Parietal lobe (tissue), 2 donors: ENCODE measurements around the gene NPW. TPM values are rescaled to one million over a fixed set of nuclear protein-coding genes. Genes with fewer than 3 reads are reported as not detected.

Source experiments
- small RNA-seq: library from RNA; depleted of rRNA; stranded (forward); fragments of <200 nt; gene quantifications from one replicate; pipeline ENCODE3, GENCODE V24; 2014; ENCODE audit warnings: low replicate concordance
- total RNA-seq: library from RNA; depleted of rRNA; stranded (reverse); fragments of >200 nt; gene quantifications from one replicate; pipeline ENCODE4 v1.2.3, GENCODE V29; 2014

NPW gene
- not detected for total RNA-seq

GRCh38 chr16:2019518-2019920, at the start of gene NPW:
TSS of gene NPW (plus strand) at chr16:2019785.

GRCh38 chr16:1971796-1972489, 47.6 kb upstream of the NPW start, which contains the start of gene TBL3:
TSS of gene TBL3 (plus strand) at chr16:1972053. CDS start at chr16:1972165, 112 bp downstream.

GRCh38 chr16:1981398-1981836, 38.2 kb upstream of the NPW start, which contains the start of gene NOXO1:
TSS of gene NOXO1 (minus strand) at chr16:1981469. CDS start at chr16:1981179, 290 bp downstream.

DNA sequence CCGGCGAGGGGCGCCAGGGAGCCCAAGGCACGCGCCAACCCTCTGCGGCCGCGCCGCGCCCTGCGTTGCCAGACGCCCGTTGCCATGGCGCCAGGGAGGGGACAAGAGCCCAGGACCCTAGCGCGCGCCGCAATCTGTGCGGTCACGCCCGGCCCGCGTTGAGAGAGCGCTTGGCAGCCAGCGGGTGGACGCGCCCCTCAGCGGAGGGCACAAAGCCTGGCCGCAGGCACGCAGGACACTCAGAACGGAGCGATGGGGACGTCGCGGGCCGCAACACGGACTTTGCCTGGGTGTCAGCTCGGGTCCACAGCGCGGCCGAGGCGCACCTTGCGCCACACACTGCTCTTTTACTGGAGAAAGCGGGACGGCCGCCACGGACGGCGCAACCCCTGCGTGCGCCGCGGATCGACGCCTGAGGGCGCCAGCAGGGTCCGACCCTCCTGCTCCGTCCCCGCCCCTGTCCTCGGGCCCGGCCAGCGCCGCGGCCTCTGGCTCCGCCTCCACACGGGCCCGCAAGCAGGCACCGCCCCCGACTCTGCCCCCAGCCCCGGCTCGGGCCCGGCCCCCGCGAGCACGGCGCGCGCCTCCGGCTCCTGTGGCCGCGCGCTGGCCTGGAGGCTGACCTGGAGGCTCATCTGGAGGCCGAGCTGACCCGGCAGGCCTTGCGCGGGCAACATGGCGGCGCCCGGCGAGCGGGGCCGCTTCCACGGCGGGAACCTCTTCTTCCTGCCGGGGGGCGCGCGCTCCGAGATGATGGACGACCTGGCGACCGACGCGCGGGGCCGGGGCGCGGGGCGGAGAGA, 35.8 kb upstream of the NPW start, which contains the start of gene GFER:
TSS of gene GFER (plus strand) at position 650 of the 803 bp plus-strand sequence. CDS start at position 676, 26 bp downstream.

GRCh38 chr16:1989209-1990100, 30.1 kb upstream of the NPW start, which contains the start of gene SYNGR3:
TSS of gene SYNGR3 (plus strand) at chr16:1989970. CDS start at chr16:1990103, 133 bp downstream.

DNA sequence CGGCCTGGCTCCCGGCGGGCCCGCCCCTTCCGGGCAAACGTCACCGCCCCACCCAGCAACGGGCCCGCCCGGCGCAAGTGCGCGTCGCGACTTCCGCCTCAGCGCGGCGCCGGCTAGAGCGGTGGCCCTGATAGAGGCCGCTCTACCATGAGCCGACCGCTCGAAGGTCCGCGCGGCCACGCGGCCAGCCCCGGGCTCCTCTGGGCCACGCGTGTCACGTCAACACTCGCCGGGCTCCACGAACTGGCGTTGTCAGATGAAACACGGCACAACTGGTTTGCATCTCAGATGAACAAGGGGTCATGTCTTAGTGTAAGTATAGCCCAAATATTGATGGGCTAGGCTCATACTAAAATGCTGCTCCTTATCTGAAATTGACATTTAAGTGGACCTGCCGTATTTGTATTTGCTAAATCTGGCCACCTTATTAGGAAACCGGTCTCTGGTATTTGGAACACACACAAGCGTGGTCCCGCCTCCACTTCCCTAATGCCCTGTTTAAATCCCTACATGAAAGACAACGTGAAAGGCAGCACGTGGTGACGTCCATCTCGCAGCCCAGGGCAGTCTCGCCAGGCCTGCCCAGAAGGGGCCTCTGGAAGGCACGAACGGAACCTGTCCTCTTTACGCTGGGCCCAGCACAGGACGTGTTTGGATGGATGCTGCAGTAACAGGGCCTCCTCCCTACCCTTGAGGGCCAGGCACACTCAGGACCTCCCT, 9.6 kb upstream of the NPW start, which contains the start of gene ZNF598:
TSS of gene ZNF598 (minus strand) at position 31 of the 720 bp plus-strand sequence.

GRCh38 chr16:2026461-2027023, 7.0 kb downstream of the NPW start, which contains the start of gene NHERF2:
TSS of gene NHERF2 (plus strand) at chr16:2026902. CDS start at chr16:2027006, 104 bp downstream.

DNA sequence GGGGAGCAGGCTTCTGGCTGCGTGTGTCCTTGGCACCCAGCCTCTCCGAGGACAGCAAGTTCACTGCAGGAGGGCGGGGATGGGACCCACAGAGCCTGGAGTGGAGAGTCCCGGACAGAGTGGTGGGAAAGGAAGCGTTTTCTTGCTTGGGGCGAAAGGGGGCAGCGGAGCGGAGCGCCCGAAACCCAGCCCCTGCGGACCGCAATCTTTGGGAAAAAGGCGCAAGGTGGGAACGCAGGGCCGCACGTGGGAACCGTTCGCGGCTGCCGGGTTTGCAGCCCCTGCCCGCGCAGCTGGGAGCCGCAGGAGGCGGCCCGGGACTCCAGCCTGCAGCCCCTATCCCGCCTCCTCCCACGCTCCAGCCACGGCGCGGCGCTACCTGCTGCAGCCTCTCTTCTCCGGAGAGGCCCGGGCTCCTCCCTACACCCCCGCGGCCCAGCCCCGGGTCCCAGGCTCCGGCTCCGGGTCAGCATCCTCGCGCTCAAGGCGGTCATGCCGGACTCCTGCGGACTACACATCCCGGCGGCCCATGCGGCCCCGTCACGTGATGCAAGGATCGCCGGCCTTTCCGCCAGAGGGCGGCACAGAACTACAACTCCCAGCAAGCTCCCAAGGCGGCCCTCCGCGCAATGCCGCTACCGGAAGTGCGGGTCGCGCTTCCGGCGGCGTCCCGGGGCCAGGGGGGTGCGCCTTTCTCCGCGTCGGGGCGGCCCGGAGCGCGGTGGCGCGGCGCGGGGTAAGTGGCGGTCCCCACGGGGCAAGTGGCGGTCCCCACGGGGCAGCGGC, 27.9 kb downstream of the NPW start, which contains the start of the genes NTHL1 and TSC2:
TSS of gene NTHL1 (minus strand) at position 505 of the 786 bp plus-strand sequence. CDS start at position 494, 11 bp downstream.
TSS of gene TSC2 (plus strand) at position 656 of the 786 bp plus-strand sequence. CDS start 631 bp downstream, outside the sequence.

Small RNA genes lying within 50 kb of the gene (small RNA-seq; reads per million reads assigned to genes)
- gene AC005363.2 (not detected), gene RN7SL219P (not detected)

Other genes with a start within 250 kb of the NPW start
- 26.9 TPM for gene NME3, start 248.2 kb upstream of the NPW start, total RNA-seq
- 18.2 TPM for gene EME2, start 247.0 kb upstream of the NPW start, total RNA-seq
- gene MRPS34, start 246.7 kb upstream of the NPW start, total RNA-seq = 27.5 TPM
- 74.2 TPM for gene SPSB3, start 237.2 kb upstream of the NPW start, total RNA-seq
- gene NUBP2, start 236.8 kb upstream of the NPW start, total RNA-seq = 46.6 TPM
- 0.31 TPM for gene IGFALS, start 226.1 kb upstream of the NPW start, total RNA-seq
- 59.5 TPM for gene HAGH, start 193.0 kb upstream of the NPW start, total RNA-seq
- 61.7 TPM for gene FAHD1, start 192.6 kb upstream of the NPW start, total RNA-seq
- gene MEIOB, start 147.6 kb upstream of the NPW start, total RNA-seq = not detected
- gene HS3ST6, start 101.4 kb upstream of the NPW start, total RNA-seq = not detected
- 3.1 TPM for gene MSRB1, start 76.6 kb upstream of the NPW start, total RNA-seq
- not detected for gene RPL3L, start 65.1 kb upstream of the NPW start, total RNA-seq
- gene NDUFB10, start 60.2 kb upstream of the NPW start, total RNA-seq = 73.6 TPM
- gene RPS2, start 55.0 kb upstream of the NPW start, total RNA-seq = 1,162 TPM
- not detected for gene RNF151, start 52.9 kb upstream of the NPW start, total RNA-seq
- 16.6 TPM for gene TBL3, start 47.7 kb upstream of the NPW start, total RNA-seq
- 2.8 TPM for gene NOXO1, start 38.3 kb upstream of the NPW start, total RNA-seq
- 16.6 TPM for gene GFER, start 35.6 kb upstream of the NPW start, total RNA-seq
- gene SYNGR3, start 29.8 kb upstream of the NPW start, total RNA-seq = 67.9 TPM
- 9.4 TPM for gene ZNF598, start 10.0 kb upstream of the NPW start, total RNA-seq
- 10.0 TPM for gene NHERF2, start 7.1 kb downstream of the NPW start, total RNA-seq
- gene NTHL1, start 28.0 kb downstream of the NPW start, total RNA-seq = 22.5 TPM
- gene TSC2, start 28.2 kb downstream of the NPW start, total RNA-seq = 148 TPM
- 272 TPM for gene PKD1, start 116.1 kb downstream of the NPW start, total RNA-seq
- 4.4 TPM for gene RAB26, start 128.8 kb downstream of the NPW start, total RNA-seq
- 34.7 TPM for gene TRAF7, start 136.0 kb downstream of the NPW start, total RNA-seq
- 39.8 TPM for gene CASKIN1, start 176.8 kb downstream of the NPW start, total RNA-seq
- 18.5 TPM for gene MLST8, start 185.7 kb downstream of the NPW start, total RNA-seq
- gene BRICD5, start 191.1 kb downstream of the NPW start, total RNA-seq = 8.5 TPM
- gene PGP, start 195.1 kb downstream of the NPW start, total RNA-seq = 23.8 TPM
- 46.6 TPM for gene E4F1, start 203.8 kb downstream of the NPW start, total RNA-seq
- 7.5 TPM for gene DNASE1L2, start 216.7 kb downstream of the NPW start, total RNA-seq
- gene ECI1, start 231.8 kb downstream of the NPW start, total RNA-seq = 16.3 TPM
- gene RNPS1, start 248.3 kb downstream of the NPW start, total RNA-seq = 129 TPM